MG63 (cell line): ENCODE results near the gene ZNF688. TPM values are rescaled to one million over a fixed set of nuclear protein-coding genes. Genes with fewer than 3 reads are reported as not detected.

ENCODE experiments used
- DNase-seq: peaks from one replicate; pipeline ENCODE4 v3.0.0-alpha.2; 2020
- H3K27me3 ChIP-seq: fragments of 250-450 bp; sonication (Bioruptor Pico); 2 replicates; pipeline ENCODE4 v1.5.1; 2020; ENCODE audit warnings: mild to moderate bottlenecking, moderate library complexity
- H3K36me3 ChIP-seq: fragments of 250-450 bp; sonication (Bioruptor Pico); 2 replicates; pipeline ENCODE4 v1.5.1; 2020; ENCODE audit warnings: mild to moderate bottlenecking, moderate library complexity
- H3K4me3 ChIP-seq: fragments of 250-450 bp; sonication (Bioruptor Pico); 2 replicates; pipeline ENCODE4 v1.5.1; 2020; ENCODE audit warnings: mild to moderate bottlenecking, moderate library complexity
- H3K9me3 ChIP-seq: fragments of 250-450 bp; sonication (Bioruptor Pico); 2 replicates; pipeline ENCODE4 v1.5.1; 2020; ENCODE audit warnings: mild to moderate bottlenecking, moderate library complexity
- total RNA-seq: library from RNA; depleted of rRNA; stranded (reverse); fragments of >200 nt; shearing (Covaris generic); gene quantifications from 2 replicates; pipeline ENCODE4 v1.2.3, GENCODE V29; 2014; ENCODE audit warnings: low replicate concordance; rRNA removed

Gene ZNF688
- total RNA-seq, result 4.0 TPM in 2 replicates

DNA sequence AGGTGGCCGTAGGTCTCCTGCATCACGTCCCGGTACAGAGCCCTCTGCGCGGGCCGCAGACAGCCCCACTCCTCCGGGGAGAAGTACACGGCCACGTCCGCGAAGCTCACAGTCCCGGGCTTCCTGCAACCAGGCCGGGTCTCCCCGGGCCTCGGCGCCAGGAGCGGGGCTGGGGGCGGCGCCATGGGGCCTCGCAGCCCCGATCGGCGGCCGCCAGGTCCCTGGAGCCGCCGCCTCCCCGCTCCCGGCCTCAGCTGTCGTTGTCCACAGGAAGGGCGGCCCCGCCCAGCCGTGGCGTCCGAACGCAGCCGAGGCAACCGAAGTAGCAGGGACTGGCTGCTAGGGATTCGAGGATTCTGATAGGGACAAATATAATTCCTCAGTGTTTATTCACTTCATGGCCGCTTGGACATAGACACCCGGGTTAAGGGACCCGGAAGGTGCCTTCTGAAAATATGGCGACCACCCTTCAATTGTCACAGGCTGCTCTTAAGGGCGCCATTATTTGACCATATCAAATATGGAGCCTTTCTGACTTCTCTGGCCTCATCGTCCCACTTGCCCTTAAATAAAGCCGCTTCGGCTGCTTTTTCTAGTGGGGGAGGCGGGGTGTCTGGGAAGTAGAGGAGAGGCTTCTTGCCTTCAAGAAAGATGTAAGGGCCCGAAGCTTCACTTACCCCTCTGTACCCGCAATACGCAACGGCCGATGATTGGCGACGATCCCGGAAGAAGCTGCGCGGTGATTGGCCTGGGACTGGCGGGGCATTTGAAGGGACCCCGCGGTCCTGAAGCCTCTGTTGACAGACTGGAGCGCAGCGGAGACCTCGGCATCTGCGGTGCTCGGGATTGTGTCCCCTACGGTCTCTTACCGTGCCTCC, at the start of gene ZNF688:
Gene ZNF688, minus strand, starts transcription at position 270 of the 878 bp plus-strand sequence. Its CDS starts 85 bp downstream, at position 185.
- no peaks in the 10 kb centered on the region for H3K27me3 ChIP-seq
- no peaks in the 10 kb centered on the region for H3K9me3 ChIP-seq
- peak; percentile 97 for DNase-seq
- peak within 1 kb of the TSS; percentile 58 for H3K4me3 ChIP-seq
- H3K36me3 ChIP-seq, result peaks cover 5% of the 10 kb centered on the region

- no peak overlapping the region for H3K4me3 ChIP-seq
- DNase-seq, result no peak
- no peaks in the 10 kb centered on the region for H3K27me3 ChIP-seq
Observed at GRCh38 chr16:30620169-30620568, 48.7 kb upstream of the ZNF688 start.

GRCh38 chr16:30619638-30620037, 48.1 kb upstream of the ZNF688 start:
- Histone ChIP-seq H3K27me3 (no peaks in the 10 kb centered on the region), H3K4me3 (no peak overlapping the region), H3K9me3 (peaks cover 33% of the 10 kb centered on the region), H3K36me3 (no peaks in the 10 kb centered on the region)
- no peak for DNase-seq

More at GRCh38 chr16:30620169-30620568, 48.7 kb upstream of the ZNF688 start:
- H3K36me3 ChIP-seq, result no peaks in the 10 kb centered on the region
- peaks cover 33% of the 10 kb centered on the region for H3K9me3 ChIP-seq

DNA sequence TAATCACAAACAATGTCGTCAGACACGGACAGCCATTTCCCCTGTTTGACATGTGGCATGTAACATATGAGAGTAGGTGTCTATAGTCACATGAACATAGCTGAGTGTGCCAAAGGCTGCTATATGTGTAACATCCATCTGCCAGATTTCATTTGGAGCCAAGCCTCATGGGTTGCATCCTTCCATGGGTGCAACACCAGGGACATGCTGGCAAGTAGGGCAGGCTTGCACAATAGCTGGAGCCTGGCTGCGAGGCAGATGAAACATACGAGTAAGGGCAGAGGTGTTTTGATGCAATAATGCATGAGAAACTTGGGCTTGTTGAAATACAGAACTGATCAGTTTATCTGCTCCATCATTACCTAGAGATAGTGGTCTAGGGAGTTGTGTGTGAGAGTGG, 47.7 kb upstream of the ZNF688 start:
- no peaks in the 10 kb centered on the region for H3K27me3 ChIP-seq
- H3K36me3 ChIP-seq, result no peaks in the 10 kb centered on the region
- H3K9me3 ChIP-seq, result peaks cover 29% of the 10 kb centered on the region
- H3K4me3 ChIP-seq, result no peak overlapping the region
- DNase-seq, result no peak

DNA sequence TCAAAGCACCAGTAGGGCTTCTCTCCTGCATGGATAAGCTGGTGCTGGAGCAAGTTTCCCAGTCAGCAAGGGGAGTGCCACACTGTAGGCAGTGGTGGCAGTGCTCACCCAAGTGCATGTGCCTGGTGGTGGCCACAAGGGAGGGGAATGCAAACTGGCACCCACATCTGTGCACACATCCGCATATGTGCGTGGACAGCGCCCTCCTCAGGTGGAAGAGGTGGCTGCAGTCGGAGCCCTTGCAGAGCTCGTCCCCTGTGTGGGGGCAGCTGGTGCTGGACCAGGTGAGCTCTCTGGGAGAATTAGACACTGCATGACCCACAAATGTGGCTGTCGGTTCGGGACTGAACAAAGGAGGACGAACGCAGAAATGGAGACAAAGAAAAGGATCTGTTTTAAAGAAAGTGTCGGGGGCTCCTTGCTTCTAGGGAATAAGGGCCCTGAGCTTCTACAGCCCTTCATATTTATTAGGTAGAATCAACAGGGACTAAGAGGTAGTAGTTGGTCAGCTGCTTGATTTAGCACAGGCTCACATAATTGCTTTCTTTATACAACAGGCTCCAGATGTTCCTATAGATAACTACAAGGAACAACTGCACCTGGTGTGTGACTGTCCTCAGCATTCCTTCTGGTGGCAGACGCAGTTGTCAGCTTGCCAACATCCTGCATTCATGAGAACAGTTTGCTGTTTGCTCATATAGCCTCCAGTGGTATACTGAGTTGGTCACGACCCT, 44.0 kb upstream of the ZNF688 start:
- Histone ChIP-seq H3K36me3 (no peaks in the 10 kb centered on the region), H3K4me3 (no peak overlapping the region), H3K9me3 (peaks cover 18% of the 10 kb centered on the region), H3K27me3 (no peaks in the 10 kb centered on the region)
- peak; percentile 16 for DNase-seq

- peak; percentile 93 for DNase-seq
- H3K4me3 ChIP-seq, result peak within 1 kb of the TSS; percentile 86
Observed at GRCh38 chr16:30609926-30610839, 38.7 kb upstream of the ZNF688 start, which contains the start of gene ZNF689. ZNF689 (minus strand) TSS chr16:30610389; CDS start chr16:30610041, 348 bp downstream.

DNA sequence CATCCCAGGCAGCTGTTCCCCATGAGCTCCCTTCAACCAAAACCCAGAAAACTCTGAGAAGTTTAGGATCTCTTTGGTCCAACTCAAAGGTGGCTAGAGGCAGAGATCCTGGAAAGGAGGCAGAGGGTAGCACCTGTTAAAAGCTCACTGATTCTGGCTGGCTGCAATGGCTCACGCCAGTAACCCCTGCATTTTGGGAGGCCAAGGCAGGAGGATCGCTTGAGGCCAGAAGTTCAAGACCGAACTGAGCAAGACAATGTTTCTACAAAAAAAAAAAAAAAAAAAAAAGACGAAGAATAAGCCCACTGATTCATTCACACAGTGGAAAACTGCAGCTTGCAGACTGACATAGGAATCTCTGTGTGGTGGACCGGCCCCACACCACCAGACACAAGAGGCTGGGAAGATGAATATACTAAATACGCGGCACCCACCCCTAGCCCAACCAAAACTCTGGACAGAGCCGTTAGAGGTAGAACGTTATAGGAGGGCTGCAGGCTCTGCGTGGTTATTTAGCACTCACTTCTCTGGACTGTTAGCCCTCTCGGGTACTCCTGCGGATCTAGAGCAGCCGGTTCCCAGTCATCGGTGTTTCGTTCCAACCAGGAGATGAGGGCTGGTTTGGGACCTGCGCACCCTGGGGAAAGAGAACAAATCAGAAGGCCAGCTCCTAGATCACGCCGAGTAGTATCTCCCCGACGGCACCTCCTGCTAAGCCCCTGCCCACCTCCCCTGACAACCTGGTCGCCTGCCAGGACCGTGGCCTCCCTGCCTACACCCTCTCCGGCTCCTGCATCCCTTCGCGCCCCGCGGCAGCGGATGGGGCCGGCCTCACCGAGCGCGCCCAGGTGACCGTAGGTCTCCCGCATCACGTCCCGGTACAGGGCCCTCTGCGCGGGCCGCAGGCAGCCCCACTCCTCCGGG, 37.8 kb upstream of the ZNF688 start:
- H3K36me3 ChIP-seq, result peaks cover 38% of the 10 kb centered on the region
- no peaks in the 10 kb centered on the region for H3K27me3 ChIP-seq
- H3K4me3 ChIP-seq, result peak overlapping the region; percentile 86
- H3K9me3 ChIP-seq, result no peaks in the 10 kb centered on the region
- peak; percentile 77 for DNase-seq

More at GRCh38 chr16:30609926-30610839, 38.7 kb upstream of the ZNF688 start, which contains the start of gene ZNF689:
- Histone ChIP-seq H3K9me3 (no peaks in the 10 kb centered on the region; the same call in 1 of the 2 replicates), H3K27me3 (no peaks in the 10 kb centered on the region), H3K36me3 (peaks cover 29% of the 10 kb centered on the region)

- Histone ChIP-seq H3K36me3 (peaks cover 62% of the 10 kb centered on the region), H3K27me3 (no peaks in the 10 kb centered on the region), H3K4me3 (no peak overlapping the region), H3K9me3 (no peaks in the 10 kb centered on the region)
- DNase-seq, result no peak
Observed at GRCh38 chr16:30606004-30606403, 34.5 kb upstream of the ZNF688 start.

GRCh38 chr16:30605158-30605557, 33.6 kb upstream of the ZNF688 start:
- no peaks in the 10 kb centered on the region for H3K9me3 ChIP-seq
- H3K36me3 ChIP-seq, result peaks cover 62% of the 10 kb centered on the region
- no peak overlapping the region for H3K4me3 ChIP-seq
- no peaks in the 10 kb centered on the region for H3K27me3 ChIP-seq
- no peak for DNase-seq

GRCh38 chr16:30604316-30604947, 32.9 kb upstream of the ZNF688 start:
- Histone ChIP-seq H3K4me3 (no peak overlapping the region), H3K27me3 (no peaks in the 10 kb centered on the region), H3K9me3 (no peaks in the 10 kb centered on the region), H3K36me3 (peaks cover 62% of the 10 kb centered on the region)
- DNase-seq, result no peak

GRCh38 chr16:30603945-30604315, 32.4 kb upstream of the ZNF688 start:
- Histone ChIP-seq H3K27me3 (no peaks in the 10 kb centered on the region), H3K4me3 (no peak overlapping the region), H3K36me3 (peaks cover 62% of the 10 kb centered on the region), H3K9me3 (no peaks in the 10 kb centered on the region)
- DNase-seq, result no peak

- Histone ChIP-seq H3K4me3 (no peak overlapping the region), H3K9me3 (no peaks in the 10 kb centered on the region), H3K36me3 (peaks cover 54% of the 10 kb centered on the region), H3K27me3 (no peaks in the 10 kb centered on the region)
- peak; percentile 28 for DNase-seq
Observed at GRCh38 chr16:30602616-30603277, 31.2 kb upstream of the ZNF688 start.

DNA sequence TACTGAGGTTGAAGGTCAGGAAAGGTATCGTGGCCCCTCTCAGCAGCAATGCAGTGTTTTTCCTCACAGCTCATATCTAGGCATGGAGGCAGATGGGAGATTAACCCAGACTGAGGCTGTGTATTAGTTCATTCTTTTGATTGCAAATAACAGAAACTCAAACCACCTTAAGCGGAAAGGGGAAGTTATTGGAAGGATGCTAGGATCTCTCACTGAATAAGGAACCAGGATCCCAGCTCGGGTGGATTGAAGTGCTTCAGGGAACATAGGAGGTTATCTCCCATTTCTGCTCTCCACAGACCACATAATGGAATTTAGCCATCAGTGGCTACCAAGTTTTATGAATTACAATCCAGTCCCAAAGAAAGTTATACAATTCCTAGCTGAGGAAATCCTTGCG, 30.5 kb upstream of the ZNF688 start:
- no peaks in the 10 kb centered on the region for H3K27me3 ChIP-seq
- no peak for DNase-seq
- no peak overlapping the region for H3K4me3 ChIP-seq
- peaks cover 48% of the 10 kb centered on the region for H3K36me3 ChIP-seq
- H3K9me3 ChIP-seq, result no peaks in the 10 kb centered on the region

DNA sequence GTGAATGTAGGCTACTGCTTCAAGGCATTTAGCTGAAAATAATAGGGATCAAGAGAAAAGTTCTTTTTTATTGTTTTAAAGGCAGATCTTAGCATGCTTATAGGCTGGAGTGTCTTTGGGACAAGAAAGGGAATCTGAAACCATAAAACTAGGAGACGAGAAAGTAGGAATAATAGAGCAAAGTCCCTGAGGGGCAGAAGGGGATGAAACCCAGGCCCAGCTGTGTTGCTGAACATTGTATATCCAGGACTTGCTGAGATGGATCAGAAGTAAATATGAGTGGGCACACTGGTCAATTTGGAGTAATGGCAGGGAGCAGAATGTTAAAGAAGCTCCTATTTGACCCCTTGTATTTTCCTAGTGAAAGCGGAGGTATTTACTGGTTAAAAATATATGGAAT, 29.4 kb upstream of the ZNF688 start:
- Histone ChIP-seq H3K4me3 (no peak overlapping the region), H3K36me3 (peaks cover 39% of the 10 kb centered on the region), H3K9me3 (no peaks in the 10 kb centered on the region), H3K27me3 (no peaks in the 10 kb centered on the region)
- no peak for DNase-seq

DNA sequence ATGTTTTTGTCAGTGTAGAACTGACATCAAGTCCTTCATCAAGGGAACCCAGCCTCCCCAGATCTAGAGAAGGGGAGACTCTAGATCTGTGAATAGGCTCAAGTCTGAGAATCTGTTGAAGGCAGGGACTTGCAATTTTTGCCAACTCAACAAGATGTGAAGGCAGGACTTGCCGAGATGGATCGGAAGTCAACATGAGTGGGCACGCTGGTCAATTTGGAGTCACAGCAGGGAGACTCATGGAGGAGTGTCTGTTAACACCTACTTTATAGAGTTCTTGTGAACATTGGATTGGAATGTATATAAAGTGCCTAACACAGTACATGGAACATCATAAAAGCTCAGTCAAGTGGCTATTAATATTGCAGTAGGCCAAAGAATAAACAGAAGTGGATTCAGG, 28.7 kb upstream of the ZNF688 start:
- Histone ChIP-seq H3K9me3 (no peaks in the 10 kb centered on the region), H3K27me3 (no peaks in the 10 kb centered on the region), H3K4me3 (no peak overlapping the region), H3K36me3 (peaks cover 35% of the 10 kb centered on the region)
- DNase-seq, result no peak
